Activated naive CD8-positive, alpha-beta T cell treated with anti-CD3 and anti-CD28 coated beads, Interleukin-2, amount 10 ng/mL, durations not matched to agents 7 days and 5 days (primary cell): Measurements from ENCODE around the gene CRYBA4. TPM values are rescaled to one million over a fixed set of nuclear protein-coding genes. Genes with fewer than 3 reads are reported as not detected.

Experiments
- ATAC-seq: fragments of 150-1000 bp; cut with Tn5 transposase; one replicate; pipeline ENCODE4 v1.10.0; 2021; ENCODE audit warnings: low read depth, moderate library complexity
- POLR2A ChIA-PET: fragments of 350-600 bp; sonication (Branson Sonifier 250); formaldehyde crosslinking; loops from one replicate; lab custom pipeline; 2021; ENCODE audit warnings: antibody characterized with exemption; lab: Charles Lee
- DNase-seq: peaks from one replicate; pipeline ENCODE4 v3.0.0; 2021
- H3K27ac Mint-ChIP-seq: one replicate; pipeline ENCODE4 v1.8.0; 2022; ENCODE audit warnings: mild to moderate bottlenecking, mixed read lengths
- H3K27me3 Mint-ChIP-seq: one replicate; pipeline ENCODE4 v1.8.0; 2022; ENCODE audit warnings: mild to moderate bottlenecking, moderate library complexity, mixed read lengths
- H3K36me3 Mint-ChIP-seq: one replicate; pipeline ENCODE4 v1.8.0; 2021; ENCODE audit warnings: mild to moderate bottlenecking, mixed read lengths
- H3K4me1 Mint-ChIP-seq: one replicate; pipeline ENCODE4 v1.8.0; 2021; ENCODE audit warnings: mixed read lengths
- H3K4me3 Mint-ChIP-seq: one replicate; pipeline ENCODE4 v1.8.0; 2022; ENCODE audit warnings: mild to moderate bottlenecking, moderate library complexity, mixed read lengths
- H3K9me3 Mint-ChIP-seq: one replicate; pipeline ENCODE4 v1.8.0; 2021; ENCODE audit warnings: mixed read lengths
- total RNA-seq, 2 experiments: library from RNA; stranded (reverse); gene quantifications; one replicate each; pipeline ENCODE4 v1.2.3, GENCODE V29; 2021

The CRYBA4 gene
- total RNA-seq, result not detected

GRCh38 chr22:26621663-26622062 lies at the start of gene CRYBA4:
Gene CRYBA4, plus strand, starts transcription at chr22:26621963. Its CDS starts 634 bp downstream, at chr22:26622597.
- ATAC-seq, result no peak
- peaks cover 4% of the 10 kb centered on the region for H3K9me3 Mint-ChIP-seq
- no peak for DNase-seq
- no peak within 1 kb of the TSS for H3K27ac Mint-ChIP-seq
- no peaks in the 10 kb centered on the region for H3K36me3 Mint-ChIP-seq
- H3K27me3 Mint-ChIP-seq, result no peaks in the 10 kb centered on the region
- peaks cover 8% of the 10 kb centered on the region for H3K4me1 Mint-ChIP-seq
- POLR2A ChIA-PET, result interaction anchor here (0.9 kb wide), 1 partner anchor 45 kb away, joined by 6 read pairs; no protein-coding TSS in a partner anchor
- no peak within 1 kb of the TSS for H3K4me3 Mint-ChIP-seq

GRCh38 chr22:26573026-26573662 lies 48.6 kb upstream of the CRYBA4 start:
- DNase-seq, result no peak
- H3K9me3 Mint-ChIP-seq, result no peaks in the 10 kb centered on the region
- peak; percentile 79 for ATAC-seq
- POLR2A ChIA-PET, result no interaction called here
- peak overlapping the region; percentile 79 for H3K27ac Mint-ChIP-seq
- peaks cover 37% of the 10 kb centered on the region for H3K36me3 Mint-ChIP-seq
- peak overlapping the region; percentile 52 for H3K4me3 Mint-ChIP-seq
- H3K4me1 Mint-ChIP-seq, result peaks cover 61% of the 10 kb centered on the region
- no peaks in the 10 kb centered on the region for H3K27me3 Mint-ChIP-seq

- H3K27ac Mint-ChIP-seq, result peak overlapping the region; percentile 79
- no peaks in the 10 kb centered on the region for H3K9me3 Mint-ChIP-seq
- DNase-seq (no peak), ATAC-seq (no peak)
- H3K4me3 Mint-ChIP-seq, result peak overlapping the region; percentile 52
- H3K4me1 Mint-ChIP-seq, result peaks cover 62% of the 10 kb centered on the region
- H3K27me3 Mint-ChIP-seq, result no peaks in the 10 kb centered on the region
- POLR2A ChIA-PET, result no interaction called here
- H3K36me3 Mint-ChIP-seq, result peaks cover 37% of the 10 kb centered on the region
Observed at GRCh38 chr22:26574001-26574723, 47.6 kb upstream of the CRYBA4 start.

DNA sequence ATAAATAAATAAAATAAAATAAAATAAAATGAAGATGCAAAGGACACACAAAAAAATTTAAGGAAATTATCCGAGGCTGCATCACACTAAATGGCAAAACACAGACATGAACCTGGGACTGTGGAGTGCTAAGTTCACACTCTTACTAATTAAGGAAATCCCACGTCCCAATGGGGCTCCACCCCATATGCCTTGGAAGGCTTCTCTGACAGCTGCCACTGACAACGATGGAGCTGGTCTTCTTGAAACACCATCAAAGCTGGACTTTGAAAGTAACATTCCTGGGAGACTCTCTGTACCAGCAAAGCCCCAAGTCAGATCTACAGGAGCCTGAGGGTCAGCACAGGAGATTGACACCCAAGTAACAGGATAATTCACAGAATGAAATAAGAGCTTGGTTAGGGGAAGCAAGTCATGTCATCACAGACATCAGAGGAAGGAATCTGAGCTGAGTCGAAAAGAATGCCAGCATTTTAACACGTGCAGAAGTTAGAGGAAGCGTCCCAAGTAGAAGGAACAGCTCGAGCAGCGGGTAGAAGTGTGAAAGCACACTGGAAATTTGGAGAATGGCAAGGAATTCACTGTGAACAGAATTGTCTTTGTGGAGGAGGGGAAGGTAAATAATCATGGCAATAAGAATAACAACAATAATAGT lies 45.6 kb upstream of the CRYBA4 start:
- H3K27me3 Mint-ChIP-seq, result no peaks in the 10 kb centered on the region
- peaks cover 73% of the 10 kb centered on the region for H3K4me1 Mint-ChIP-seq
- H3K27ac Mint-ChIP-seq, result peak overlapping the region; percentile 1
- POLR2A ChIA-PET, result interaction anchor here (0.7 kb wide), 2 partner anchors 17 to 46 kb away, joined by 3 to 6 read pairs; partner anchors contain the start of gene CRYBA4
- H3K4me3 Mint-ChIP-seq, result no peak overlapping the region
- no peaks in the 10 kb centered on the region for H3K9me3 Mint-ChIP-seq
- ATAC-seq (no peak), DNase-seq (no peak)
- peaks cover 44% of the 10 kb centered on the region for H3K36me3 Mint-ChIP-seq

DNA sequence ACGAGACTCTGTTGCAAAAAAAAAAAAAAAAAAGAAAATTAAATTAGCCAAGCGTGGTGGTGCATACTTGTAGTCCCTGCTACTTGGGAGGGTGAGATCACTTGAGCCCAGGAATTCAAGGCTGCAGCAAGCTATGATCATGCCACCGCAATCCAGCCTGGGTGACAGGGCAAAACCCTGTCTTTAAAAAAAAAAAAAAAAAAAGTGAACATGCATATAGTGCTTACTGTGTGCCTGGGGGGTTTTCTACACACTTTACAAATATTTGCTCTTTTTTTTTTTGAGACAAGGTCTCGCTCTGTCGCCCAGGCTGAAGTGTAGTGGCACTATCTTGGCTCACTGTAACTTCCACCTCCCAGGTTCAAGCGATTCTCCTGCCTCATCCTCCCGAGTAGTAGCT lies 44.7 kb upstream of the CRYBA4 start:
- POLR2A ChIA-PET, result interaction anchor here (0.7 kb wide), 1 partner anchor 45 kb away, joined by 6 read pairs; the partner anchor contains the start of gene CRYBA4
- ATAC-seq, result no peak
- H3K27me3 Mint-ChIP-seq, result no peaks in the 10 kb centered on the region
- H3K36me3 Mint-ChIP-seq, result peaks cover 42% of the 10 kb centered on the region
- no peaks in the 10 kb centered on the region for H3K9me3 Mint-ChIP-seq
- H3K4me1 Mint-ChIP-seq, result peaks cover 70% of the 10 kb centered on the region
- H3K4me3 Mint-ChIP-seq, result no peak overlapping the region
- no peak for DNase-seq
- H3K27ac Mint-ChIP-seq, result no peak overlapping the region

- Mint-ChIP-seq H3K36me3 (peaks cover 37% of the 10 kb centered on the region), H3K27ac (peak overlapping the region; percentile 96), H3K9me3 (no peaks in the 10 kb centered on the region), H3K4me3 (peak overlapping the region; percentile 86), H3K27me3 (no peaks in the 10 kb centered on the region), H3K4me1 (peaks cover 62% of the 10 kb centered on the region)
- POLR2A ChIA-PET, result interaction anchor here (0.6 to 1.8 kb wide), 4 partner anchors 10 to 93 kb away, joined by 3 to 6 read pairs (median 4); partner anchors contain the start of gene TPST2
- DNase-seq, result peak; percentile 79
- ATAC-seq, result peak; percentile 98
Observed at GRCh38 chr22:26579331-26579886, 42.4 kb upstream of the CRYBA4 start.

GRCh38 chr22:26580240-26580962 lies 41.4 kb upstream of the CRYBA4 start:
- no peaks in the 10 kb centered on the region for H3K27me3 Mint-ChIP-seq
- H3K4me1 Mint-ChIP-seq, result peaks cover 63% of the 10 kb centered on the region
- DNase-seq (no peak), ATAC-seq (no peak)
- no peaks in the 10 kb centered on the region for H3K9me3 Mint-ChIP-seq
- peak overlapping the region; percentile 96 for H3K27ac Mint-ChIP-seq
- peaks cover 35% of the 10 kb centered on the region for H3K36me3 Mint-ChIP-seq
- H3K4me3 Mint-ChIP-seq, result peak overlapping the region; percentile 86
- POLR2A ChIA-PET, result interaction anchor here (1.8 kb wide), 2 partner anchors 9 to 33 kb away, joined by 5 to 6 read pairs; partner anchors contain the start of gene TPST2

DNA sequence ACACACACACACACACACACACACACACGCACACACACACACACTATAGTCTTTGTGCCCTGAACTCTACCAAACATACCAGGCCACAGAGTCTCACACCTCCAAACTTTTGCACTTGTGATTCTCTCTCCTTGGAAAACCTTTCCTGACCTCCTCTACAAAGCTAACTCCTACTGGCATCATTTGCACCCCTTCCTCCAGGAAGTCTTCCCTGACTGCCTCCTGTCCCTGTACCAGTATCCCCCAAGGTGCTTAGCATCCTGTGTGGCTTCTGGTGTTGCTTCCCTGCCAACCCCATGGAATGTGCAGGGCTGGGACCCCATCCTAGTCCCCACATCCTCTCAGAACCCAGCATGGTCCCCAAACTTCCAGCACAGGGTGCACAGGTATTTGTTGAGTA lies 40.7 kb upstream of the CRYBA4 start:
- H3K4me1 Mint-ChIP-seq, result peaks cover 67% of the 10 kb centered on the region

DNA sequence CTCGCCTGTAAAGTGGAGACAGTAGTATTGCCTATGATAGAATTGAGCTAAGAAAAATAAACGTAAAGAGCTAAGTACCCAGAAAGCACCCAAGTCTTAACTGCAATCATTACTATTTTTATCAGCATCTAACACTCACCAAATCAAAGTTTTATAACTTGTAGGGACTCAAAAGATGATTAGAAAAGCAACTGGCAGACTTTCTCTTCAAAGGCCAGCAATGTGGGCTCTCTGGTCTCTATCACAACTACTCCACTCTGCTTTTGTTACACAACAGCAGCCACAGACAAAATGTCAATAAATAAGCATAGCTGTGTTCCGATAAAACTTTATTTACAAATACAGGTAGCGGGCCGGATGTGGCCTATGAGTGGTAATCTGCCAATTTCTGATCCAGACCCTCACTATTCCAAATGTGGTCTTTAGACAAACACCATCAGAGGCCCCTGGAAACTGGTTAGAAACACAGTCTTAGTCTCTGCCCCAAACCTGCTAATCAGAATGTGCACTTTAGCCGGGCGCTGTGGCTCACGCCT lies 40.1 kb upstream of the CRYBA4 start:
- H3K4me3 Mint-ChIP-seq, result no peak overlapping the region
- H3K4me1 Mint-ChIP-seq, result peaks cover 67% of the 10 kb centered on the region
- no peaks in the 10 kb centered on the region for H3K27me3 Mint-ChIP-seq
- no peaks in the 10 kb centered on the region for H3K9me3 Mint-ChIP-seq
- no peak overlapping the region for H3K27ac Mint-ChIP-seq
- ATAC-seq (no peak), DNase-seq (no peak)
- peaks cover 32% of the 10 kb centered on the region for H3K36me3 Mint-ChIP-seq
- POLR2A ChIA-PET, result interaction anchor here (0.6 kb wide), 1 partner anchor 62 kb away, joined by 3 read pairs; no protein-coding TSS in a partner anchor

More for the DNA sequence above, 40.7 kb upstream of the CRYBA4 start:
- no peaks in the 10 kb centered on the region for H3K9me3 Mint-ChIP-seq
- DNase-seq, result no peak
- no peaks in the 10 kb centered on the region for H3K27me3 Mint-ChIP-seq
- POLR2A ChIA-PET, result interaction anchor here (1.8 kb wide), 1 partner anchor 9 kb away, joined by 5 read pairs; the partner anchor contains the start of gene TPST2
- ATAC-seq, result no peak
- H3K4me3 Mint-ChIP-seq, result peak overlapping the region; percentile 86
- H3K36me3 Mint-ChIP-seq, result peaks cover 35% of the 10 kb centered on the region
- H3K27ac Mint-ChIP-seq, result peak overlapping the region; percentile 62

- ATAC-seq, result no peak
- Mint-ChIP-seq H3K36me3 (peaks cover 26% of the 10 kb centered on the region), H3K27me3 (no peaks in the 10 kb centered on the region), H3K9me3 (no peaks in the 10 kb centered on the region), H3K27ac (peak overlapping the region; percentile 88), H3K4me3 (peak overlapping the region; percentile 35), H3K4me1 (peaks cover 74% of the 10 kb centered on the region)
- POLR2A ChIA-PET, result interaction anchor here (0.8 to 2.0 kb wide), 3 partner anchors 22 to 59 kb away, joined by 4 to 6 read pairs (median 4); no protein-coding TSS in a partner anchor
- DNase-seq, result no peak
Observed at GRCh38 chr22:26584010-26584409, 37.8 kb upstream of the CRYBA4 start.

GRCh38 chr22:26585104-26585790 lies 36.5 kb upstream of the CRYBA4 start:
- Mint-ChIP-seq H3K36me3 (peaks cover 21% of the 10 kb centered on the region), H3K4me1 (peaks cover 65% of the 10 kb centered on the region), H3K9me3 (no peaks in the 10 kb centered on the region), H3K27me3 (no peaks in the 10 kb centered on the region), H3K27ac (peak overlapping the region; percentile 88), H3K4me3 (peak overlapping the region; percentile 69)
- no peak for DNase-seq
- ATAC-seq, result no peak
- POLR2A ChIA-PET, result interaction anchor here (1.5 to 2.0 kb wide), 2 partner anchors 38 to 58 kb away, joined by 4 to 6 read pairs; no protein-coding TSS in a partner anchor
